HG03103 (cell line): ENCODE measurements around the gene COA3.

Source experiments
- ATAC-seq: cut with Tn5 transposase; IDR thresholded peaks from one replicate; pipeline ENCODE4 v1.9.1; 2021; ENCODE audit warnings: low read depth; ENCODE audit not compliant: unreplicated experiment

The COA3 gene

GRCh38 chr17:42798383-42799380, at the start of gene COA3, which contains the start of gene CNTD1:
Gene COA3, minus strand, starts transcription at chr17:42798704. Its CDS starts 23 bp downstream, at chr17:42798681.
Gene CNTD1, plus strand, starts transcription at chr17:42798861. Its CDS starts 207 bp downstream, at chr17:42799068.
- no peak for ATAC-seq

GRCh38 chr17:42848093-42848492, 49.6 kb upstream of the COA3 start:
- ATAC-seq, result no peak

- no peak for ATAC-seq
Observed at GRCh38 chr17:42846594-42847280, 48.2 kb upstream of the COA3 start.

DNA sequence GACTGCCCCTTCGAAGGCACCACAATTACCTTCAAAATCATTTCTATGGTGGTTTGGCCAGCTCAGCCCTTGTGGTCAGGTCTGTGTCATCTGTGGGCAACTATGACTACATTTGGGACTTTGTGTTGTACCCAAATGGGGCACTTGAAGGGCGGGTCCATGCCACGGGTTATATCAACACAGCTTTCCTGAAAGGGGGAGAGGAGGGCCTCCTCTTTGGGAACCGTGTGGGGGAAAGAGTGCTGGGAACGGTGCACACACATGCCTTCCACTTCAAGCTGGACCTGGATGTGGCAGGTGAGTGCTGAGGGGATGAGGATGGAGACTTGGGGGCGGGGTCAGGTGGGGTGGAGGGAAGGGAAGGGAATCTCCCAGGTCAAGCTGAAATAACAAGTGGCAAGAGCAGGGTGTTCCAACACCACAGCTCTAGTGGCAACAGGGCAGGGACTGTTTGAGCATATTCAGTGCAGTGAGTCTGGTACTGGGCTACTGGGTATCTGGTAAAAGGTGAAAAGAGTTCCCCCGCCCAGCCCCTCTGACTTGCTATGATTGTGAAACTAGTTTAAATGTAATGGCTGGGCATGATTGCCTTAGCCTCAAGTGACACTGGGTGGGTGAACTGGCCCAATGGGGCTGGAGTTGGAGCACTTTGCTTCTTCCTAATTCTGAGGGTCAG, 47.6 kb upstream of the COA3 start:
- ATAC-seq, result no peak

DNA sequence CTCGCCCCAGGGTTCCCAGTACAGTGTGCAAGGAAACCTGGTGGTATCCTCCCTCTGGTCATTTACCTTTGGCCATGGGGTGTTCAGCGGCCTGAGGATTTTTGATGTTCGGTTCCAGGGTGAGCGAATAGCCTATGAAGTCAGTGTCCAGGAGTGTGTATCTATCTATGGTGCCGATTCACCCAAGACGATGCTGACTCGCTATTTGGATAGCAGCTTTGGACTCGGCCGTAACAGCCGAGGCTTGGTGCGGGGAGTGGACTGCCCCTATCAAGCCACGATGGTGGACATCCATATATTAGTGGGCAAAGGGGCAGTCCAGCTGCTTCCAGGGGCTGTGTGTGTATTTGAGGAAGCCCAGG, 47.0 kb upstream of the COA3 start:
- ATAC-seq, result no peak

DNA sequence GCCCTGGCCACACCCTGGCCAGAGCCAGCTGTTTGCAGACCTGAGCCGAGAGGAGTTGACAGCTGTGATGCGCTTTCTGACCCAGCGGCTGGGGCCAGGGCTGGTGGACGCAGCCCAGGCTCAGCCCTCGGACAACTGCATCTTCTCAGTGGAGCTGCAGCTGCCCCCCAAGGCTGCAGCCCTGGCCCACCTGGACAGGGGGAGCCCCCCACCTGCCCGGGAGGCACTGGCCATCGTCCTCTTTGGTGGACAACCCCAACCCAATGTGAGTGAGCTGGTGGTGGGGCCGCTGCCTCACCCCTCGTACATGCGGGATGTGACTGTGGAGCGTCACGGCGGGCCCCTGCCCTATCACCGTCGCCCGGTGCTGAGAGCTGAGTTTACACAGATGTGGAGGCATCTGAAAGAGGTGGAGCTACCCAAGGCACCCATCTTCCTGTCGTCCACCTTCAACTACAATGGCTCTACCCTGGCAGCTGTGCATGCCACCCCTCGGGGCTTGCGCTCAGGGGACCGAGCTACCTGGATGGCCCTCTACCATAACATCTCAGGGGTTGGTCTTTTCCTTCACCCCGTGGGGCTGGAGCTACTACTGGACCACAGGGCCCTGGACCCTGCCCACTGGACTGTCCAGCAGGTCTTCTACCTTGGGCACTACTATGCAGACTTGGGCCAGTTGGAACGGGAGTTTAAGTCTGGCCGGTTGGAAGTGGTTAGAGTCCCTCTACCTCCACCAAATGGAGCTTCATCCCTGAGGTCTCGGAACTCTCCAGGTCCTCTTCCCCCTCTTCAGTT, 46.5 kb upstream of the COA3 start:
- no peak for ATAC-seq

GRCh38 chr17:42844271-42844670, 45.8 kb upstream of the COA3 start, which contains the start of gene AOC2:
Gene AOC2, plus strand, starts transcription at chr17:42844580. Its CDS starts 47 bp downstream, at chr17:42844627.
- no peak for ATAC-seq

- no peak for ATAC-seq
Observed at GRCh38 chr17:42843358-42843934, 44.9 kb upstream of the COA3 start.

DNA sequence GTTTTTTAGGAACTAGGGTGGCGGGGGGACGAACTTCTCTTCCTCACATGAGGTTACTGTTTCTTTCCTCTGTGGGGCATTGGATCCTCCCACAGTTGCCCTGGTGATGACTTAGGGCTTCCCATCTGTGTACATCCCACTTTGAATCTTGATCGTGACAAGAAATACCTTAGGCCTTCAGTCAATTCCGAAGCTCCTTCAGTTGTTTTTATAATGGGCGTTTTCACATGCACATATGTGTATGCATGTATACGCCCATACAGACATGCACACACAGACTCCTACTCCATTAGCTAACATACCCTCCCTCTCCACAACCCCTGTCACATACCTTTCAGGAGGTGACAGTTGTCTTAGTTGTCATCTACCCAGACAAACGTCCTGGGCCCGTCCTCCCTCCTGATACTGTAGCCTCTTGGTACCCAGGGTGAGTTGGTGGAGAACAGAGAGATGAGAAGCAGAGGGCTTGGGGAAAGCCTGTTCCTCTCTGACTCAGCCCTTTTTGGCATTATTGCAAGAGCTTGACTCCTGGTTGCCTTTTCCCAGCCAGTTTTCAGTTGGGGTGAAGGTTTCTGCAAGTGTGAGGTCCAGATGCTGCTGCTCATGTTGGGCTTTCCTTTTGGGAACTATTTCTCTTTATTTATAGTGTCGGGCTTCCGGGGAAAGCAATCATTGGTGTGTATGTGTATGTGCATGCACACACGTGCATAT, 43.6 kb upstream of the COA3 start:
- no peak for ATAC-seq

DNA sequence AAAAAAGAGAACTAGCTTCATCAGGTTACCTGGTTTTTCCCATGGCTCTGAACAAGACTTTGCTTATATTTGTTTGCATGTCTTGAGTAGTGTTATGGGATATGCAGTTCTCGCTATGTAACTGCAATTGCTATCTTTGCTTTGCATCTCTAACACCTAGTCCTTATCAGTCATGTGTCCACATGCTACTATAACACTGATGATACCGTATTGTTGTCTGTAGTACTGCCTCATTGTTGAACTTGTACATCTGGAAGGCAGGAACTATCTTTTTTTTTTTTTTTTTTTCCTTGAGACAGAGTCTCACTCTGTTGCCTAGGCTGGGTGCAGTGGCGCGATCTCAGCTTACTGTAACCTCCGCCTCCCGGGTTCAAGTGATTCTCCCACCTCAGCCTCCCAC, 37.2 kb upstream of the COA3 start:
- ATAC-seq, result no peak

GRCh38 chr17:42833767-42834422, 35.4 kb upstream of the COA3 start:
- no peak for ATAC-seq

GRCh38 chr17:42832934-42833766, 34.6 kb upstream of the COA3 start, which contains the start of gene PSME3:
Gene PSME3, plus strand, starts transcription at chr17:42833397. Its CDS starts 235 bp downstream, at chr17:42833632.
- no peak for ATAC-seq

DNA sequence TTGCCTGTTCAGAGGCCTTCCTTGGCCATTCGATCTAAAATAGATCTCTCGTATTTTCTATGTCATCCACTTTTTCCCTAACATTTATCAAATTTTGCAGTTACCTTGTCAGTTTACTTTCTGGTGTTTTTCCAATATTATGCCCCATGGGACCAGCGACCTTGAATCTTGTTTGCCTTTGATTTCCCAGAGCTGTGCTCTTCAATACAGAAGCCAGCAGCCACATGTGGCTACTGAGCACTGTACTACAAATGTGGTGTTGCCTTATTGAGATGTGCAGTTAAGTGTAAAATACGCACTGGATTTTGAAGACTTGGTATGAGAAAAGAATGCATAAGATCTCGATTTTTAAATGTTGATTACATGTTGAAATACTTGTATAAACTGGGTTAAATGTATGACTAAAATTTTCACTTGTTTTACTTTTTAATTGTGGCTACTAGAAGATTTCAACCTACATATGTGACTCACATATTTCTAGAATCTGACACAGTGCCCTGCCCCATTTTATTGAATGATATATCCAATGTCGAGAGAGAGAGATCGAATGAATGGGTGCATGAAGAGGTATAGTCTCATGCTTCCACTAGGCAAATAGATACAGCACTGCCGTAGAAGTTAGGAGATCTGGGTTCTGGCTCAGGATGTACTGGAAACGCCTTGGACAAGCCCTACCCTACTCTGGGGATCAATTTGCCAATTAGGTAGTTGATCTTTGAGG, 33.9 kb upstream of the COA3 start:
- no peak for ATAC-seq

GRCh38 chr17:42830971-42831370, 32.5 kb upstream of the COA3 start:
- ATAC-seq, result no peak

DNA sequence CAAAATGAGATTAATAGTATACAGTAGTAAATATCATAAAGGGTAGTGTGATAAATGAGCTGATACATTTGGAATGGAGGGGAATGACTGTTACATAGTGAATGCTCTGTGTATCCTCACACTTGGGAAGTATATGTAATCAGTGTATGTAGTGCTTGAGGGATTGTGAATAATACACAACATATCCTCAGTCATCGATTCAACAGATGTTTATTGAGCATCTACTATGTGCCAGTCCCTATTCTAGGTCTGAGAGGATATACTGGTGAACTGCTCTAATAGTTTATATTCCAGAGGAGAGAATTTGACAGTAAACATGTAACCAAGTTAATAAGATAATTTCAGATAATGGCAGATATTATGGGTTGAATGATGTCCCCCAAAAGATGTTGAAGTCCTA, 29.0 kb upstream of the COA3 start:
- no peak for ATAC-seq

DNA sequence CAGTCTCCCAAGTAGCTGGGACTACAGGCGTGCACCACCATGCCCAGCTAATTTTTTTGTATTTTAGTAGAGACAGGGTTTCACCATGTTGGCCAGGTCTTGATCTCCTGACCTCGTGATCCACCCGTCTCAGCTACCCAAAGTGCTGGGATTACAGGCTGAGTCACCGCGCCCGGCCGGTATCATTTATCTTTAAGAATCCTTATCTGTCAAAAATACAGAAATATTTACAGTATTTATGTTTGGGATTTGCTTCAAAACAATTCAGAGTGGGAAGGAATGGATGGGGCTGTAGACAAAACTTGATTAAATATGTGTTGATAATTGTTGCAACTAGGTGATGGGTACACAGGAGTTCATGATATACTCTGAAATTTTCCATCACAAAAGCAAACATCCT, 22.7 kb upstream of the COA3 start:
- no peak for ATAC-seq

DNA sequence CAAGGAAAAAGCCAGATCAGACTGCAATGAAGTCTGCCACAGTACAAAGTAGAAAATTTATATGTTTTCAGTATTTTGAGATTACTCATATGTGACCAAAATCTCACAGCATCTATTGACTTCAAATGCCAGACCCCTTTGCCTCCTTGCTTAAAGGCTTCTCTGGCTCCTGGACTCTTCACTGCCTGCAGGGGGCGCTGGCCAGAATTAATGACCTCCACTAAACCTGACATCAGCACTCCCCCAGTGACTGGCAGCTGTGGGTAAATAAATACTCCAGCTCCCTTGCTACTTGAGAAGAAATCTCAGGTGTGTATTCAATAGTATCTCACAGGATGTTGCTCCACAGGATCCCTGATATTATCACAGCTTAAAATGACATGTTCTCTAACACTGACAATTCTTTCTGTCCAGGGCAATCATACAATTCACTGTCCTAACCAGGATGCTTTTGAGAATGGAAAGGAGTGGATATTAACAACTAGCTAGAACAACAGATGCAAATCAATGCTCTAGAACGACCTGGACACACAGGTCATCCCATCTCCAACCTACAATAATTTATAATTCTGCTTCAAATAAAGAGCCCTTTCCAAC, 21.5 kb upstream of the COA3 start:
- ATAC-seq, result no peak
